H1 (cell line): ENCODE data around the gene ASB4. TPM values are rescaled to one million over a fixed set of nuclear protein-coding genes. Genes with fewer than 3 reads are reported as not detected.

ENCODE experiments used
- CTCF ChIA-PET: fragments of 300-600 bp; sonication (Branson Sonifier 250); formaldehyde crosslinking; loops from one replicate; lab custom pipeline; 2021; ENCODE audit not compliant: partially characterized antibody; lab: Charles Lee
- POLR2A ChIA-PET: fragments of 300-600 bp; sonication (Branson Sonifier 250); formaldehyde crosslinking; loops from one replicate; lab custom pipeline; 2021; ENCODE audit warnings: inconsistent platforms; ENCODE audit not compliant: partially characterized antibody; lab: Charles Lee
- DNase-seq, 2 experiments: peaks; one replicate each; pipeline versions ENCODE4 v3.0.0 to v3.0.0-alpha.2; 2010 to 2022; ENCODE audit warnings: low spot score in 2 of 2, low read depth in 1 of 2, mixed read lengths in 1 of 2
- FAIRE-seq: peaks from 2 replicates; lab custom pipeline; 2011; peaks lifted over from hg19 to GRCh38; lab: Jason Lieb, UNC
- H2AFZ ChIP-seq: 2 replicates; pipeline ENCODE4 v1.8.1; 2012; ENCODE audit warnings: low read length, inconsistent platforms
- H2AK5ac ChIP-seq: 2 replicates; pipeline ENCODE4 v1.6.1; 2013; ENCODE audit warnings: low read depth, low read length
- H2BK120ac ChIP-seq: replicated peaks from 2 replicates; pipeline ENCODE3; 2013; ENCODE audit warnings: low read depth, low read length, inconsistent platforms
- H2BK12ac ChIP-seq: 2 replicates; pipeline ENCODE4 v1.6.1; 2013; ENCODE audit warnings: low read depth, low read length
- H2BK15ac ChIP-seq: 2 replicates; pipeline ENCODE4 v1.6.1; 2013; ENCODE audit warnings: low read length
- H2BK20ac ChIP-seq: 2 replicates; pipeline ENCODE4 v1.6.1; 2013; ENCODE audit warnings: low read length
- H2BK5ac ChIP-seq: 2 replicates; pipeline ENCODE4 v1.6.1; 2013; ENCODE audit warnings: low read depth, low read length
- H3K14ac ChIP-seq: 2 replicates; pipeline ENCODE4 v1.6.1; 2013; ENCODE audit warnings: inconsistent platforms; ENCODE audit not compliant: insufficient read length
- H3K18ac ChIP-seq: 2 replicates; pipeline ENCODE4 v1.6.1; 2013; ENCODE audit warnings: low read length; ENCODE audit errors: extremely low read depth
- H3K23ac ChIP-seq: 2 replicates; pipeline ENCODE4 v1.6.1; 2013; ENCODE audit warnings: inconsistent platforms; ENCODE audit not compliant: insufficient read length
- H3K23me2 ChIP-seq: 2 replicates; pipeline ENCODE4 v1.6.1; 2013; ENCODE audit warnings: low read depth, low read length
- H3K27ac ChIP-seq: 2 replicates; pipeline ENCODE4 v1.6.1; 2011; ENCODE audit warnings: low read depth, low read length, inconsistent platforms
- H3K27me3 ChIP-seq, 4 experiments: replicated peaks in 1 of 4; 1 replicate in 1 of 4; 2 replicates in 3 of 4; pipeline versions ENCODE4 v1.6.1 to v1.8.1; 2011 to 2013; ENCODE audit warnings: low read length in 3 of 4, mild to moderate bottlenecking in 3 of 4, inconsistent platforms in 2 of 4, mixed read lengths in 2 of 4, moderate library complexity in 1 of 4; ENCODE audit not compliant: control insufficient read depth in 3 of 4, insufficient read depth in 3 of 4; ENCODE audit errors: extremely low read depth in 1 of 4
- H3K36me3 ChIP-seq, 4 experiments: 2 replicates each; pipeline versions ENCODE4 v1.6.1 to v1.8.1; 2011 to 2013; ENCODE audit warnings: mild to moderate bottlenecking in 4 of 4, low read length in 3 of 4, moderate library complexity in 2 of 4, control low read depth in 1 of 4, inconsistent platforms in 1 of 4; ENCODE audit not compliant: insufficient read depth in 4 of 4, control insufficient read depth in 2 of 4
- H3K4ac ChIP-seq: replicated peaks from 2 replicates; pipeline ENCODE3; 2013; ENCODE audit warnings: low read length, low read depth, mixed read lengths, inconsistent platforms; ENCODE audit not compliant: insufficient read length
- H3K4me1 ChIP-seq, 4 experiments: replicated peaks in 1 of 4; 1 replicate in 1 of 4; 2 replicates in 3 of 4; pipeline versions ENCODE4 v1.6.1 to v1.8.1; 2011 to 2013; ENCODE audit warnings: low read length in 3 of 4, inconsistent platforms in 2 of 4, mixed read lengths in 1 of 4; ENCODE audit not compliant: insufficient read depth in 4 of 4, control insufficient read depth in 3 of 4
- H3K4me2 ChIP-seq, 2 experiments: 2 replicates each; pipeline versions ENCODE4 v1.6.1 to v1.8.1; 2011 to 2013; ENCODE audit warnings: low read depth in 2 of 2, low read length in 2 of 2, control low read depth in 1 of 2, inconsistent platforms in 1 of 2, mild to moderate bottlenecking in 1 of 2; ENCODE audit not compliant: insufficient read depth in 1 of 2
- H3K4me3 ChIP-seq, 4 experiments: fragments of 200-600, 300-600 bp in 1 of 4; sonication (generic), shearing (Covaris generic), sonication (Bioruptor Twin) in 1 of 4; 2 replicates each; pipeline versions ENCODE4 v1.5.1 to v1.8.1; 2011 to 2016; ENCODE audit warnings: low read length in 4 of 4, low read depth in 3 of 4, control low read depth in 2 of 4, inconsistent platforms in 2 of 4, mild to moderate bottlenecking in 2 of 4, mixed read lengths in 1 of 4, moderate library complexity in 1 of 4; ENCODE audit not compliant: insufficient read depth in 2 of 4; ENCODE audit errors: extremely low read depth in 1 of 4
- H3K56ac ChIP-seq: replicated peaks from 2 replicates; pipeline ENCODE3; 2013; ENCODE audit warnings: low read depth, mild to moderate bottlenecking, mixed read lengths, low read length, inconsistent platforms; ENCODE audit not compliant: insufficient read length
- H3K79me1 ChIP-seq: 2 replicates; pipeline ENCODE4 v1.6.1; 2013; ENCODE audit warnings: low read depth, low read length, control low read depth
- H3K79me2 ChIP-seq, 2 experiments: 2 replicates each; pipeline versions ENCODE4 v1.6.1 to v1.8.1; 2012 to 2013; ENCODE audit warnings: low read length in 2 of 2, mild to moderate bottlenecking in 2 of 2, inconsistent platforms in 1 of 2; ENCODE audit not compliant: insufficient read depth in 2 of 2, control insufficient read depth in 1 of 2
- H3K9ac ChIP-seq, 4 experiments: replicated peaks in 1 of 4; 1 replicate in 1 of 4; 2 replicates in 3 of 4; pipeline versions ENCODE4 v1.6.1 to v1.8.1; 2011 to 2013; ENCODE audit warnings: low read depth in 3 of 4, low read length in 3 of 4, control low read depth in 2 of 4, mild to moderate bottlenecking in 2 of 4, moderate library complexity in 2 of 4, inconsistent platforms in 1 of 4; ENCODE audit errors: extremely low read depth in 1 of 4
- H3K9me3 ChIP-seq, 2 experiments: 2 replicates each; pipeline versions ENCODE4 v1.6.1 to v1.8.1; 2012 to 2013; ENCODE audit warnings: mild to moderate bottlenecking in 2 of 2, moderate library complexity in 2 of 2, control low read depth in 1 of 2, inconsistent platforms in 1 of 2, low read depth in 1 of 2, low read length in 1 of 2, mixed read lengths in 1 of 2; ENCODE audit not compliant: insufficient read depth in 2 of 2
- H4K20me1 ChIP-seq, 2 experiments: replicated peaks in 1 of 2; 2 replicates each; pipeline versions ENCODE3 to v1.8.1; 2011 to 2013; ENCODE audit warnings: inconsistent platforms in 2 of 2, low read length in 2 of 2, mild to moderate bottlenecking in 1 of 2; ENCODE audit not compliant: insufficient read depth in 2 of 2, control insufficient read depth in 1 of 2
- H4K5ac ChIP-seq: 2 replicates; pipeline ENCODE4 v1.6.1; 2013; ENCODE audit warnings: low read length, low read depth, mixed read lengths, inconsistent platforms; ENCODE audit not compliant: insufficient read length
- H4K8ac ChIP-seq: 2 replicates; pipeline ENCODE4 v1.8.0; 2013; ENCODE audit warnings: mild to moderate bottlenecking, moderate library complexity, low read length, inconsistent platforms; ENCODE audit not compliant: insufficient read depth; ENCODE audit errors: extremely low read depth
- H4K91ac ChIP-seq: replicated peaks from 2 replicates; pipeline ENCODE3; 2013; ENCODE audit warnings: low read length, mixed read lengths, inconsistent platforms; ENCODE audit not compliant: insufficient read length
- CHD1 ChIP-seq: IDR thresholded peaks from 2 replicates; pipeline ENCODE4 v1.6.1; 2012; ENCODE audit warnings: low read depth, low read length, improper control_type of control experiment
- FOSL1 ChIP-seq: IDR thresholded peaks from 2 replicates; pipeline ENCODE4 v1.6.1; 2011; ENCODE audit warnings: mild to moderate bottlenecking, low read depth, low read length, moderate library complexity; ENCODE audit not compliant: insufficient read depth
- KDM4A ChIP-seq: IDR thresholded peaks from one replicate; pipeline ENCODE4 v1.7.1; 2012; ENCODE audit warnings: low read depth, mild to moderate bottlenecking, moderate library complexity, low read length, inconsistent platforms; ENCODE audit not compliant: severe bottlenecking
- MAFK ChIP-seq: IDR thresholded peaks from 2 replicates; pipeline ENCODE4 v1.6.1; 2012; ENCODE audit warnings: low read depth, mild to moderate bottlenecking, improper control_type of control experiment, low read length
- RFX5 ChIP-seq: IDR thresholded peaks from 2 replicates; pipeline ENCODE4 v1.6.1; 2011; ENCODE audit warnings: low read depth, low read length, improper control_type of control experiment, borderline replicate concordance
- TAF1 ChIP-seq: IDR thresholded peaks from 2 replicates; pipeline ENCODE4 v1.6.1; 2011; ENCODE audit warnings: mild to moderate bottlenecking, low read depth, low read length
- WGBS, 2 experiments: shearing (Covaris generic) in 1 of 2; methylation state at CpG; one replicate each; pipeline versions ENCODE4 v1.1.6 to v1.1.7; 2013 to 2015; ENCODE audit warnings: low lambda C conversion rate in 2 of 2, mixed read lengths in 2 of 2, inconsistent platforms in 1 of 2, low coverage in 1 of 2, missing lambda C conversion rate in 1 of 2; ENCODE audit not compliant: insufficient replicate concordance in 2 of 2, insufficient coverage in 1 of 2, insufficient read length in 1 of 2; ENCODE audit errors: extremely low coverage in 1 of 2, missing lambda C conversion rate in 1 of 2; 5-methylcytosine and 5-hydroxymethylcytosine counted together
- polyA plus RNA-seq, 7 experiments: library from polyadenylated mRNA; depleted of rRNA in 3 of 7; stranded (reverse) in 5 of 7; unstranded in 2 of 7; fragments of >200 nt in 5 of 7; fragments of 200-250 nt in 2 of 7; gene quantifications; 1 replicate in 5 of 7; 2 replicates in 1 of 7; 4 replicates in 1 of 7; pipeline versions ENCODE4 v1.2.1 to v1.2.3, GENCODE V29; 2011 to 2013; ENCODE audit warnings: missing spikeins in 2 of 7, mixed read lengths in 2 of 7
- total RNA-seq: library from RNA; stranded (reverse); fragmentation: NEBNext Ultra II Directional; extraction: Animal tissue kit (Norgen Biotek cat#: 25700); gene quantifications from 2 replicates; pipeline ENCODE4 v1.2.1, GENCODE V29; 2021
- TF ChIP-seq, protein P1 (sequence below): IDR thresholded peaks from 2 replicates; pipeline ENCODE4 v1.6.1; 2012; ENCODE audit warnings: low read length, inconsistent platforms

The ASB4 gene
- total and polyA plus RNA-seq, 2 of the 8 experiments (the other 6 are each of a cell fraction or from before 2014, with no cell fraction given) = not detected

DNA sequence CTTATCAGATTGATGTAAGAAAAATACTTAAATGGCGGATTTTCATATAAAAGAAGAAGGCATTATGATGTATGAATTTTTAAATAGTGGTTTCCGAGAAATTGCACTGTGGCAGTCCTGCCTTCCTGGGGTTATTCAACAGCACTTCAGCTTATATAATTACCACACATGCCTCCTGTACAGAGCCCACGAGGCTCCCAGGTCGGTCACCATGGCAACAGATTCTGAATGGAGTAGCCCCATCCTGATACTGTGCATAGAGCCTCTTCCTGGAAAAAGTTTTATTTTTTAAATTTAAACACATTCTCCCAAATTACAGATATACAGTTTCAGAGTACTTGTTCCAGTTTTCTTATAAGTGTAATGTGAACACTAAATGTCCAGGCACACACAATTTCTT is 15.9 kb upstream of the ASB4 start:
- CTCF ChIA-PET = interaction anchor here (1.2 to 1.6 kb wide), 3 partner anchors 41 to 218 kb away, joined by 3 read pairs; no protein-coding TSS in a partner anchor
- Histone ChIP-seq H3K23me2 (no peaks in the 10 kb centered on the region), H2BK15ac (no peak overlapping the region), H4K91ac (no peak overlapping the region), H3K4me2 (no peak overlapping the region), H3K79me2 (no peaks in the 10 kb centered on the region), H3K18ac (no peak overlapping the region), H3K14ac (no peak overlapping the region), H2BK5ac (no peak overlapping the region), H3K56ac (no peak overlapping the region), H2BK12ac (no peak overlapping the region), H2AFZ (no peak overlapping the region), H4K5ac (no peak overlapping the region), H3K27me3 (no peaks in the 10 kb centered on the region), H3K23ac (no peak overlapping the region), H3K4me3 (no peak overlapping the region), H3K4ac (no peak overlapping the region)
- 85% methylated on average over 4 of the region's 4 CpGs; no CpG with 5 or more reads in 1 of the 2 experiments for WGBS, 2 experiments
- DNase-seq = no peak
- no peak for TF ChIP-seq FOSL1
- TF ChIP-seq MAFK = no peak
- TF ChIP-seq, protein P1, sequence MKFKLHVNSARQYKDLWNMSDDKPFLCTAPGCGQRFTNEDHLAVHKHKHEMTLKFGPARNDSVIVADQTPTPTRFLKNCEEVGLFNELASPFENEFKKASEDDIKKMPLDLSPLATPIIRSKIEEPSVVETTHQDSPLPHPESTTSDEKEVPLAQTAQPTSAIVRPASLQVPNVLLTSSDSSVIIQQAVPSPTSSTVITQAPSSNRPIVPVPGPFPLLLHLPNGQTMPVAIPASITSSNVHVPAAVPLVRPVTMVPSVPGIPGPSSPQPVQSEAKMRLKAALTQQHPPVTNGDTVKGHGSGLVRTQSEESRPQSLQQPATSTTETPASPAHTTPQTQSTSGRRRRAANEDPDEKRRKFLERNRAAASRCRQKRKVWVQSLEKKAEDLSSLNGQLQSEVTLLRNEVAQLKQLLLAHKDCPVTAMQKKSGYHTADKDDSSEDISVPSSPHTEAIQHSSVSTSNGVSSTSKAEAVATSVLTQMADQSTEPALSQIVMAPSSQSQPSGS = no peak
- TF ChIP-seq TAF1 = no peak
- TF ChIP-seq CHD1 = no peak
- TF ChIP-seq RFX5 = no peak
- no peak for TF ChIP-seq KDM4A
- TF ChIP-seq, all 59 proteins: peak for 0
- FAIRE-seq = no peak
- Histone ChIP-seq H4K8ac (no peak overlapping the region), H2AK5ac (no peak overlapping the region), H2BK120ac (no peak overlapping the region), H4K20me1 (no peaks in the 10 kb centered on the region), H3K9me3 (no peaks in the 10 kb centered on the region), H3K27ac (no peak overlapping the region), H2BK20ac (no peak overlapping the region), H3K9ac (no peak overlapping the region), H3K4me1 (peaks cover 0 to 5% (median 2%) of the 10 kb centered on the region in 4 experiments; a peak in 3 of 7 replicates), H3K36me3 (no peaks in the 10 kb centered on the region), H3K79me1 (no peaks in the 10 kb centered on the region)
- POLR2A ChIA-PET = no interaction called here
